ENCODE data around the gene RUNDC1.

RUNDC1 gene

DNA sequence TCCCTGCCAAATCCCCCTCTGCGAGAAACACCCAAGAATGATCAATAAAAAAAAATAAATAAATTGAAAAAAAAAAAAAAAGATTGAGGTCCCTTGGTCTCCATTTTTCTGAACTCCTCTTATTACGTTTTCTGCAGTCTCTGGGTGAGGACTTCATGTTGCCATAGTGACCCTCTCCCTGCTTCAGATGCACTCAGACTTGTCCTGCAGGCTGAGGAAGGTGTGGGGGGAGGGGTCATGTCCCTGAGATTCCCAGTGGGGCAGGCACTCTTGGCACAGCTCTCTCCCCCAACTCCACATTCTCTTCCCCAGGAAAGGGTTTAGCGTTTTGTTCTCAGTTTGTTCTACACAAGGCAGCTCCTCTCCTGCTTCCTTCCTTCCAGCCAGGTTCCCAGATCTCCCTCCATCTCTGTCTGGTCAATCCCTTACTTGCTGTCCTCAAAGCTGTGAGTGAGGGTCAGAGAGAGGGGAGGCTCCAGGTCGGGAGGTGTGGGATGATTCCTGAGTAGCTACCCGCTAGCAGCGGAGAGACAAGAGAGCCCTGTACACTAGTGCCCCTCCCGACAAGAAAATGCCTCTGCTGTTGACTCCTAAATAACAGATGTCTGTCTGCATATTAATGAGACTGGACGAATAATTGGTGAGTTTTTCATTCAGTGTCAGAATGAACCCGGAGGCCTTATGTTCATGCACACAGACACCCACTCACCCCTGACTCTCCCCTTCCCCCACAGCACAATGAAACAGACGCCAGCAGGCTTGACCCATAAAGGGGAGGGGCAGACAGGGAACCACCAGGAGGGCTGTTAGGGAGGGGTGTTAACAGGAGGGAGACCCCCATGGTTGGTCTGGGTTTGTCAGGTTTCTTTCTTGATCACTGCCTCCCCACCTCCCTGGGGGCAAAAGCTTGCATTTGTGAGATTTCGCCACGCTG is 53.9 kb downstream of the RUNDC1 start:
- no peak for DNase-seq (ENCODE audit: low read depth in 2 of 2)
- no peak overlapping the region for H3K4me3 ChIP-seq (replicated peaks in 1 of 2; ENCODE audit: low read depth in 2 of 2, low read length in 2 of 2)
- TF ChIP-seq, protein P1, sequence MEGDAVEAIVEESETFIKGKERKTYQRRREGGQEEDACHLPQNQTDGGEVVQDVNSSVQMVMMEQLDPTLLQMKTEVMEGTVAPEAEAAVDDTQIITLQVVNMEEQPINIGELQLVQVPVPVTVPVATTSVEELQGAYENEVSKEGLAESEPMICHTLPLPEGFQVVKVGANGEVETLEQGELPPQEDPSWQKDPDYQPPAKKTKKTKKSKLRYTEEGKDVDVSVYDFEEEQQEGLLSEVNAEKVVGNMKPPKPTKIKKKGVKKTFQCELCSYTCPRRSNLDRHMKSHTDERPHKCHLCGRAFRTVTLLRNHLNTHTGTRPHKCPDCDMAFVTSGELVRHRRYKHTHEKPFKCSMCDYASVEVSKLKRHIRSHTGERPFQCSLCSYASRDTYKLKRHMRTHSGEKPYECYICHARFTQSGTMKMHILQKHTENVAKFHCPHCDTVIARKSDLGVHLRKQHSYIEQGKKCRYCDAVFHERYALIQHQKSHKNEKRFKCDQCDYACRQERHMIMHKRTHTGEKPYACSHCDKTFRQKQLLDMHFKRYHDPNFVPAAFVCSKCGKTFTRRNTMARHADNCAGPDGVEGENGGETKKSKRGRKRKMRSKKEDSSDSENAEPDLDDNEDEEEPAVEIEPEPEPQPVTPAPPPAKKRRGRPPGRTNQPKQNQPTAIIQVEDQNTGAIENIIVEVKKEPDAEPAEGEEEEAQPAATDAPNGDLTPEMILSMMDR (IDR thresholded peaks at IDR 0.05; ENCODE audit: low read depth, low read length): no peak

DNA sequence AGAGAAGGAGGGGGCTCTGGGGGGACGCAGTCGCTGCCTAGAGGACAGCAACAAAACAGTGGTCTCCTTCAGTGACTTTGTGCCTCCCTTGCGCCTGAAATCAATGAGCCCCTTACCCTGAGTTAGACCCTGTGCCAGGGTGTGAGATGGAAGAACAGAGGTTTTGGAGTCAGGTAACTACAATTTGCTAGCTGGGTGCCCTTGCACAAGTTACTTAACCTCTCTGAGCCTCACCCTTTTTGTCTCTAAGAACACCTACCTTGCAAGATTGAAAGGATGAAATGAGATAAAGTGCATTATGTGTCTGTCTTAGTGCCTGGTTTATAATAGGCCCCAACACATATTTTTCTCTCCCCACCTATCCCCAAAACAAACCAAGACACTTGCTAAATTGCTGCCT is 54.5 kb downstream of the RUNDC1 start:
- no peak overlapping the region for H3K4me3 ChIP-seq (replicated peaks in 1 of 2; ENCODE audit: low read depth in 2 of 2, low read length in 2 of 2)
- TF ChIP-seq, protein P1 (IDR thresholded peaks at IDR 0.05; ENCODE audit: low read depth, low read length): no peak
- no peak for DNase-seq (ENCODE audit: low read depth in 2 of 2)

DNA sequence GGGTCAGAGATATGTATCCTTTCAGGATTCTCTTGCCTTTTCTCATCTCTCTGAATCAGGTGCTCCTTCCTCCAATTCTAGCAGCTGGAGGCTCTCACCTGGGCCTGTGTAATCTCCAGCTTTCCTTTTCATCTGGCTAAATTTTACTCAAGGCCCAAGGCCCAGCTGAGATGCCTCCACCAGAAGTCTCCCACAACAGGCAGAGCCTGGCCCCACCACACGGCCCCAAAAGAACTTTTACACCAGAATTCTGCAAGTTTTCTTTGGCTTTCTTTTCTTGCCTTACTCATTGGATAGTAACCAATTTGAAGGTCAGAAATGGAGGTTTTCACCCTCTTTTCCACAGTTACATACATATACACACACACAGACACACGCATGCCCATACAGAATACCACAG is 59.3 kb downstream of the RUNDC1 start:
- TF ChIP-seq, protein P1 (IDR thresholded peaks at IDR 0.05; ENCODE audit: low read depth, low read length): no peak
- H3K4me3 ChIP-seq (replicated peaks in 1 of 2; ENCODE audit: low read depth in 2 of 2, low read length in 2 of 2): no peak overlapping the region

DNA sequence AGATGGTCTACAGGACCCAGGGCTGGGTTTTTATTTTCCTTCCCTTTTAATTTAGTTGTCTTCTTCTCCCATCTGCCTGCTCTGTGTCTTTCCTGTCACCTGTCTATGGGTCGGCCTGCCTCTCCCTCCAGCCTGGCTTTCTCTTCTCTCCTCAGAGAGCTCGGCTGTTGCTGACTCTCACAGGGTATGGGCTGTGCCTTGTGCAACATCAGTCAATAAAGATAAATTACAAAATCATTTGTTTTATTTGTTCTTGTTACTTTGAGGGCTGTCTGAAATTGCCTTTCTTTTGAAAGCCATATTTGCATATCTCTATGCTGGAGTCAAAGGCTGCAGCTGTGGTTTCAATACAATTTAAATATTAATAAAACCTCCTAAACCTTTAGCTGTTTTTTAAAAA is 60.3 kb downstream of the RUNDC1 start:
- DNase-seq (ENCODE audit: low read depth in 2 of 2): no peak
- TF ChIP-seq, protein P1 (IDR thresholded peaks at IDR 0.05; ENCODE audit: low read depth, low read length): no peak
- H3K4me3 ChIP-seq (replicated peaks in 1 of 2; ENCODE audit: low read depth in 2 of 2, low read length in 2 of 2): no peak overlapping the region

More for the DNA sequence above, 59.3 kb downstream of the RUNDC1 start:
- DNase-seq (ENCODE audit: low read depth in 2 of 2): no peak

DNA sequence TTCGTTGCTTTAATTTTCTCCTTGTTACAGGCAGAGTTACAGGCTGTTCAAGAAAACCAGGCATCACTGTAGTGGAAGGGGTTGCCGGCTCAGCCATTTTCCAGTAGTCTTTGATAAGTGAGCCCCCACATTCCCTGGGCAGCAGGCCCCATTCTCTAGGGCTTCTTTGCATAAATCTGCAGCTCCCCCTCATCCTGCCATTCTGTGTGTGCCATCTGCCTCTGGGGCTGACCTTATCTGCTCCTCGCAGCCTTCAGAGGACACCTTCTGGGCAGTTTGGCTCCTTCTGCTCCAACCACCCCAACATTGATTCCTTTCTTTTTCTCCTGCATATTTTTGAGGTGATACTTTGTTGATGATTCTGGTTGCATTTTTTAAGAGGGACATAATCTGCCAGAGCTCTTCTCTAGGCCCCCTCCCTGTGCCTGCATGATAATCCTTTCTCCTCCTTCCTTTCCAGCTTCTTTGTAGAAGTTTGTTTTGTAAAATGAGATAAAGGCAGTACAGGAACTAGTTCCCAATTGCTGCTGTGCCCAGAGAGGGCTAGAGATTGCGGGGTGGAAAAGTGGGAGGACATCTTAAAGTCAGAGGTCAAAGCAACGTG is 61.8 kb downstream of the RUNDC1 start:
- H3K4me3 ChIP-seq (replicated peaks in 1 of 2; ENCODE audit: low read depth in 2 of 2, low read length in 2 of 2): no peak overlapping the region
- DNase-seq (ENCODE audit: low read depth in 2 of 2): no peak
- TF ChIP-seq, protein P1 (IDR thresholded peaks at IDR 0.05; ENCODE audit: low read depth, low read length): no peak
